Activated T-cell treated with anti-CD3 and anti-CD28 coated beads, Interleukin-2, amount 50 U/mL, for 24 hours (primary cell): Measurements from ENCODE around the gene CFC1.
"Not testable (repeated sequence)": the region's sequence is repeated elsewhere in the genome, so short reads cannot be mapped to it uniquely, and the experiment has no call there.

Experiments used
- DNase-seq: peaks from one replicate; pipeline ENCODE4 v3.0.0-alpha.2; 2020
- H3K27ac Mint-ChIP-seq: 2 replicates; pipeline ENCODE4 v1.8.0; 2020; ENCODE audit warnings: mild to moderate bottlenecking, mixed read lengths
- H3K27me3 Mint-ChIP-seq: 2 replicates; pipeline ENCODE4 v1.8.0; 2020; ENCODE audit warnings: mixed read lengths
- H3K36me3 Mint-ChIP-seq: 2 replicates; pipeline ENCODE4 v1.8.0; 2020; ENCODE audit warnings: low read depth, mixed read lengths
- H3K4me1 Mint-ChIP-seq: 2 replicates; pipeline ENCODE4 v1.8.0; 2020; ENCODE audit warnings: low read depth, mixed read lengths
- H3K4me3 Mint-ChIP-seq: 2 replicates; pipeline ENCODE4 v1.8.0; 2020; ENCODE audit warnings: mild to moderate bottlenecking, moderate library complexity, mixed read lengths
- H3K9me3 Mint-ChIP-seq: 2 replicates; pipeline ENCODE4 v1.8.0; 2020; ENCODE audit warnings: mixed read lengths

CFC1 gene

GRCh38 chr2:130599393-130599792 lies at the start of gene CFC1:
TSS of gene CFC1 (minus strand) at chr2:130599575. CDS start at chr2:130599287, 288 bp downstream.
- not testable (repeated sequence) for H3K36me3 Mint-ChIP-seq, H3K4me3 Mint-ChIP-seq

GRCh38 chr2:130641688-130642087 lies 42.3 kb upstream of the CFC1 start:
- H3K27ac Mint-ChIP-seq, H3K9me3 Mint-ChIP-seq, H3K36me3 Mint-ChIP-seq, H3K4me3 Mint-ChIP-seq, H3K4me1 Mint-ChIP-seq, H3K27me3 Mint-ChIP-seq, DNase-seq: not testable (repeated sequence)

More at GRCh38 chr2:130599393-130599792, at the start of gene CFC1:
- not testable (repeated sequence) for H3K4me1 Mint-ChIP-seq, H3K27me3 Mint-ChIP-seq, H3K9me3 Mint-ChIP-seq, H3K27ac Mint-ChIP-seq, DNase-seq

GRCh38 chr2:130638973-130639372 lies 39.6 kb upstream of the CFC1 start:
- not testable (repeated sequence) for H3K4me1 Mint-ChIP-seq, H3K27me3 Mint-ChIP-seq

GRCh38 chr2:130628784-130629475 lies 29.6 kb upstream of the CFC1 start:
- not testable (repeated sequence) for H3K9me3 Mint-ChIP-seq, DNase-seq, H3K4me1 Mint-ChIP-seq, H3K27me3 Mint-ChIP-seq, H3K4me3 Mint-ChIP-seq, H3K27ac Mint-ChIP-seq, H3K36me3 Mint-ChIP-seq

More at GRCh38 chr2:130638973-130639372, 39.6 kb upstream of the CFC1 start:
- H3K27ac Mint-ChIP-seq, H3K4me3 Mint-ChIP-seq, DNase-seq, H3K9me3 Mint-ChIP-seq, H3K36me3 Mint-ChIP-seq: not testable (repeated sequence)

- not testable (repeated sequence) for H3K4me3 Mint-ChIP-seq, H3K27ac Mint-ChIP-seq, H3K4me1 Mint-ChIP-seq, H3K9me3 Mint-ChIP-seq, DNase-seq, H3K36me3 Mint-ChIP-seq, H3K27me3 Mint-ChIP-seq
Observed at GRCh38 chr2:130611140-130611539, 11.8 kb upstream of the CFC1 start, which contains the start of gene POTEJ. TSS of gene POTEJ (plus strand) at chr2:130611440. CDS start at chr2:130611533, 93 bp downstream.

GRCh38 chr2:130610486-130610885 lies 11.1 kb upstream of the CFC1 start:
- H3K9me3 Mint-ChIP-seq, H3K4me3 Mint-ChIP-seq, H3K4me1 Mint-ChIP-seq, H3K36me3 Mint-ChIP-seq, DNase-seq, H3K27me3 Mint-ChIP-seq, H3K27ac Mint-ChIP-seq: not testable (repeated sequence)

GRCh38 chr2:130609002-130609920 lies 9.9 kb upstream of the CFC1 start:
- not testable (repeated sequence) for H3K4me1 Mint-ChIP-seq, H3K27me3 Mint-ChIP-seq, H3K4me3 Mint-ChIP-seq, H3K9me3 Mint-ChIP-seq, H3K36me3 Mint-ChIP-seq, H3K27ac Mint-ChIP-seq, DNase-seq

GRCh38 chr2:130608276-130609001 lies 9.1 kb upstream of the CFC1 start:
- H3K4me3 Mint-ChIP-seq, H3K27ac Mint-ChIP-seq, H3K27me3 Mint-ChIP-seq, DNase-seq, H3K36me3 Mint-ChIP-seq, H3K4me1 Mint-ChIP-seq, H3K9me3 Mint-ChIP-seq: not testable (repeated sequence)

GRCh38 chr2:130601648-130602302 lies 2.4 kb upstream of the CFC1 start:
- H3K4me3 Mint-ChIP-seq, H3K27ac Mint-ChIP-seq, H3K27me3 Mint-ChIP-seq, H3K36me3 Mint-ChIP-seq, H3K9me3 Mint-ChIP-seq, H3K4me1 Mint-ChIP-seq, DNase-seq: not testable (repeated sequence)

GRCh38 chr2:130599926-130600325 lies 551 bp upstream of the CFC1 start:
- H3K36me3 Mint-ChIP-seq, DNase-seq, H3K4me3 Mint-ChIP-seq, H3K9me3 Mint-ChIP-seq, H3K27ac Mint-ChIP-seq, H3K27me3 Mint-ChIP-seq, H3K4me1 Mint-ChIP-seq: not testable (repeated sequence)

- H3K4me1 Mint-ChIP-seq, H3K27ac Mint-ChIP-seq, H3K27me3 Mint-ChIP-seq, H3K4me3 Mint-ChIP-seq, H3K36me3 Mint-ChIP-seq, DNase-seq, H3K9me3 Mint-ChIP-seq: not testable (repeated sequence)
Observed at GRCh38 chr2:130598463-130598862, 912 bp downstream of the CFC1 start.

GRCh38 chr2:130597994-130598393 lies 1.4 kb downstream of the CFC1 start:
- DNase-seq, H3K9me3 Mint-ChIP-seq, H3K36me3 Mint-ChIP-seq, H3K27me3 Mint-ChIP-seq, H3K4me3 Mint-ChIP-seq, H3K27ac Mint-ChIP-seq, H3K4me1 Mint-ChIP-seq: not testable (repeated sequence)

GRCh38 chr2:130596757-130597156 lies 2.6 kb downstream of the CFC1 start:
- not testable (repeated sequence) for H3K27me3 Mint-ChIP-seq, H3K4me3 Mint-ChIP-seq, H3K9me3 Mint-ChIP-seq, H3K4me1 Mint-ChIP-seq, DNase-seq, H3K27ac Mint-ChIP-seq, H3K36me3 Mint-ChIP-seq

- H3K27me3 Mint-ChIP-seq, H3K36me3 Mint-ChIP-seq, H3K27ac Mint-ChIP-seq, H3K4me3 Mint-ChIP-seq, H3K9me3 Mint-ChIP-seq, DNase-seq, H3K4me1 Mint-ChIP-seq: not testable (repeated sequence)
Observed at GRCh38 chr2:130594011-130594410, 5.4 kb downstream of the CFC1 start.
